ENCODE measurements around the gene PRKAG1. TPM values are rescaled to one million over a fixed set of nuclear protein-coding genes. Genes with fewer than 3 reads are reported as not detected.

Gene PRKAG1
- total RNA-seq, 1 donor from 2014 or later = 51.7 TPM

DNA sequence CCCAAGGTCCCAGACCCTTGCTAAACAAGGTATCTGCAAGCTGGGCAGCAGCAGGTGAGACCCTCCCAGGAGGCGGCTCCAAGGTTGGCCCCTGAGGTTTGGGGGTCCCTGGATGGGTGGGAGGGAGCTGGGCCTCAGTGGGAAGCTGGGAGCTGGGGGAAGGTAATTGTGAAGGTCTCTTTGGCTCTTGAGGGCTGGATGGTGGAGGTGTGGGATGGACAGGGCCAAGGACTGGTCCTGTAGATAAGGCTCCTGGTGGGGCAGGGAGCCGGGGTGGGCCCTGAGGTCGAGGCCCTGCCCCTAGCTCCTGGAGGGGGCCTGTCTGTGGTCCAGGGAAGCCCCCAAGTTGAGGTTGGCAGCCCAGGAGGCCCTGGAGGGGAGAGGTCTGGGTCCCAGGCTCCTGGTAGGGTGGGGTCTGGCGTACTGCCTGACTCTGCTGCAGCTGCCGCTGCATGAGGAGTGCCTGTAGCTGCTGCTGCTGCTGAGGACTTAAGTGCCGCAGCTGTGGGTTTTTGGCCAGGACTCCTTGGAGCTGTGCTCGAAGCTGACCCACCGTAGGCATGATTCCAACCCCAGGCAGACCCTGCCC, 13.1 kb upstream of the PRKAG1 start:
- DNase-seq (ENCODE audit: low spot score) = no peak

- no peak for DNase-seq (ENCODE audit: low spot score)
Measured at GRCh38 chr12:49030714-49031572, 12.4 kb upstream of the PRKAG1 start.

DNA sequence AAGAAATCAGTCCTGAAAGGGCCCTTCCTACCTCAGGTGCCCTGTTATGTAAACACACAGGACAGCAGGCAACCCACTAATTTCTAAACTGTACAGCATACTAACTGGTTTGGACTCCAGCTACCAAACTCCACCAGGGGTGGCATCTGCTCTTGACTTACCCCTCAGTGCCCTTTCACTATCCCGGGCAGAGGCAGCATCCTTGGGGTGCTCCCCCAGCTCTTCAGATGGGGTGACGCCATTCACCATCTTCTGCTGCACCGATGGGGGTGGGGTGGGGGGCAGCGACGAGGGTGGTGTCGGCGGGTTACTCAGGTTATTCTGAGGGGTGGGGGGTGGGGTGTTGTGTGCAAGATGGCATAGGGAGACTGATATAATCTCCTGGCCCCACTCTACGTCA, 11.5 kb upstream of the PRKAG1 start:
- DNase-seq (ENCODE audit: low spot score) = no peak

DNA sequence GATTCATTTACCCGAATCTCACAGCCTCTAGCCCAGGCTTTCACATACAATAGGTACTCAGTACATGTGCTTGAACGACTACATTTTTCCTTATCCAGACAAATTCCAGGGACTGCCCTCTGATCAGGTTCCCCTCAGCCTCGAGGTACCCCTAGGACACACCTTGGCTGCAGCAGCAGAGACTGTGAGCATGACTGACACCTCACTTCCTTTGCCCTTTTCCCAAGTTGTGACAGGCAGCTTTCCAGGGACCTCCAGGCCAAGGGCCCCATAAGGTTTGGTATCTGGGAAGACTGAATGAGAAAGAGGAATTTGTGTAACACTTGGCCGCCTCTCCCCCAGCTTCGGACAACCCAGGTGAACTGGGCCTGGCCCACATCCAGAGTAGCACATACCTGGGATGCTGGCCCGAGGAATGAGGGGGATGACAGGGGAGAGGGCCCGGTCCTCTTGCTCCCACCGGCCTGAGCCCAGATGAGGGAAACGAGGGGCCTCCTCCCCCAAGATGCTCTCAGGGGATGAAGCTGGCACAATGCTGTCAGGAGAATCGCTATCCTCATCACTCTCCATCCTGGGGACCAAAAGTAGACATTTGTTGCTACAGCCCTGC, 10.2 kb upstream of the PRKAG1 start:
- DNase-seq (ENCODE audit: low spot score) = no peak

DNA sequence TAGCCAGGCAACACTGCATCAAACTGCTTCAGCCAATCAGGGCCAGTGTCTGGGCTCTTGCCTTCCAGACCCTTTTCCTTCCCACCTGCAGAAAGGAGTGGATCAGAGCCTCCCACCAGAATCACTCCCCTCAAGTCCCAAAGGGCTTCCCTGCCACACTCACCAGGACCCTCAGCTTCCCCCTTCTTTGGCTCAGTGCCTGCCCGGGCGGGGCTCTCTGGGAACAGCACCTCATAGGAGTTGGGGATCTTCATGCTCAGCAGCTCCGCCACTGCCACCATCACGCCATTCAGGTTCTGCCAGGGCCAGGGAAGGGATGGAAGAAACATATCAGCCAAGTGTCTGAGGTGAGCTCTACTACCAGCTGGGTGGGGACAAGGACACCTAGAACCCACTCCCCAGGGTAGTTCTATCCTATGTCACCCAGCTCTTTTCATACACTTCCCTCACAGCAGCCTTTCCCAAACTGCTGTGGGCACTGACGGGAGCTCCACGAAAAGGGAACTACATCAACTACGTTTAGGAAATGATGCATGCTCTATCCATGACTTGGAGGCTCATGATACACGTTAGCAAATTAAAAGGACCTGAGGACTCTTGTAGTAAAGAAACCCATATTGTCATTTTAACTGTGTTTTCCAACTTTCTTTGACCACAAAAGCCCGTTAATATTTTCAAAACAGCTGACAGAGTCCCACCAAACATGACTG, 9.4 kb upstream of the PRKAG1 start:
- DNase-seq (ENCODE audit: low spot score) = no peak

GRCh38 chr12:49026678-49027480, 8.3 kb upstream of the PRKAG1 start:
- no peak for DNase-seq (ENCODE audit: low spot score)

- no peak for DNase-seq (ENCODE audit: low spot score)
Measured at GRCh38 chr12:49026101-49026500, 7.5 kb upstream of the PRKAG1 start.

GRCh38 chr12:49025463-49025862, 6.9 kb upstream of the PRKAG1 start:
- no peak for DNase-seq (ENCODE audit: low spot score)

DNA sequence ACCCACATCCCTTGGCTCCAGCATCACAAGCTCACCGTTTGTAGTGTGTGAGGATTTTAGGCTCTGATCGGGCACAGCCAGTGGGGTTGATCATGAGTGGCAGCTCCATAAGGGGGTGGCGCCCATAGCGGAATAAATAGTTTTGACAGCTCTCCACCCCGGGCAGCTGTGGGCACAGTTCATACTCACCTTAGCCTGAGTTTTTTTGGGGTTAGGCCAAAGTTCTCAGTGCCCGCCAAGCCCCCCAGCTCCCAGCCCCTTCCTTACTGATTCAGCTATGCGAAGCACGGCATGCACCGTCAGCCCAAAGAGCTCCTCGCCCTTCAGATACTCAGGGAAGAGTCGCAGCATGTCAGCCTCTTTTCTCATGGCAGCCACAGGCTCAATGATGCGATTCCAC, 6.0 kb upstream of the PRKAG1 start:
- DNase-seq (ENCODE audit: low spot score) = no peak

DNA sequence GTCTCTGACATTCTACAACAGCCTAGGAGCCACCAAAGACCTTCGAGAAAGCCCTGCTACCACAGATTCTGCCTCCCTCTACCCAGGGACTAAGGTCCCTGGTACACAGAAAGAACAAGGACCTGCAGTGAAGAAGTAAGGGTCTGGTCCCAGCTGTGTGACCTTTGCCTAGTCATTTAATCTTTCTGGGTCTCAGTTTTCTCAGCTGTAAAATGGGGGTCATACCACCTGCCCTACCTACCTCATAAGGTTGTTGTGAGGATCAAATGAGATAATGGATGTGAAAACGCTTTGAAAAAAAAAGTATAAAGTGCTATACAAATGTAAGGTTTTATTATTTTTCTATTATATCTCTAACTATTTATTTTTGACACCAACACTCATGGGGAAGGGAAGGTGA, 5.2 kb upstream of the PRKAG1 start:
- no peak for DNase-seq (ENCODE audit: low spot score)

DNA sequence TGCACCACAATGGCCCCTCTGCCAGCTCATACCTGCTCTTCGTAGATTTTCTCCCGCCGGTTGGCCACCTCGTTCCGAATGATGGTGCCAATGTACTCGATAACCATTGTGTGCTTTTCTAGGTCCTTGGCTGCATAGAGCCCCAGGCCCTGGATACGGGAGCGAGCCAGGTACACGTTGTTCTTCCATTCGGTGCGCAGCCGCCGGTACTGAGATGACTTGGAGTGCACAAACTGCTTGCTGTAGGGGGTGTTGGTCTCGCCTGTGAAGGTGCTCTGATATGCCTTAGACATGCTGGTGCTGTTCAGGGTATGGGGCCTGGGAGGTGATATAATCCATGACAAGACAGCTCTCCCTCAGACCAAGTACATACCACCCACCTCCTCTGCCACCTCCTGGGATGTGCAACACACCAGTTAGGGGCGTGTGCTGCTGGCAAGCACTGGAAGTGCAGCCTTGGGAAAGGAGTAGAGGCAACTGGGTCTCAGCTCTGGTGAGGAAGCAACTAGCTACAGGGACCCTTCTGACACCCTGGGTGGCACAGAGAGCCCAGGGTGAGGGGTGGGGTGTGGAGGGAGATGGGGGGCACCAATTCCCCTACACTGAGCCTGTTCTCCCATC, 4.1 kb upstream of the PRKAG1 start:
- DNase-seq (ENCODE audit: low spot score) = no peak

DNA sequence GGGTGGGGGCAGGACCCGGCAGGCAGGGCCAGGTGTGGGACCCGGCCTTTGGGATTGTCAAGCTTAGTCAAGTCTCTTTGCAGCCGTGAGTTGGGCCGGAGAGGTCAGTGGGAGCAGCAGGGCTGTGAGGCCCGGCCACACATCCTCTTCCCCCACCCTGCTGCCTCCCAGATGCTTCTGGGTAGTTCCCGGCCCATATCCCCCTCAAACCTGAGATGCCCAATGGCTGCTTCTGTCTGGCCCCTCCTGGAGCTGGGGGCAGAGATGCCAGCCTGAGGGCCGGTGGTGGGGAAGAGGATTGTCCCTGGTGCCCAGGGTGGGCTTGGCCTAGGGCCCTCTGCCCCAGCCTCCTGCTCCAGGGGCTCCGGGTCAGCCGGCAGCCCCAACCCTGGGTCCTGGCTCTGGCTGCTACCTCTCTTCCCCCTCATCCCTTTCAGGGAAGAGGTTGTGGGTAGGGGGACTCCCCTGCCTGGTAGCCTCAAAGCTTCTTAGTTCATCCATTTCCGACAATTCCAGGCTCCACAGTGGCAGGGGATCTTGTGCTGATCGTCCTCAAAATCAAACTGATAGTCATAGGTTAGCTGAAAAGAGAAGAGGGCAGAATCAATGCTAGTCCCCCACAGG, 2.8 kb upstream of the PRKAG1 start:
- no peak for DNase-seq (ENCODE audit: low spot score)

DNA sequence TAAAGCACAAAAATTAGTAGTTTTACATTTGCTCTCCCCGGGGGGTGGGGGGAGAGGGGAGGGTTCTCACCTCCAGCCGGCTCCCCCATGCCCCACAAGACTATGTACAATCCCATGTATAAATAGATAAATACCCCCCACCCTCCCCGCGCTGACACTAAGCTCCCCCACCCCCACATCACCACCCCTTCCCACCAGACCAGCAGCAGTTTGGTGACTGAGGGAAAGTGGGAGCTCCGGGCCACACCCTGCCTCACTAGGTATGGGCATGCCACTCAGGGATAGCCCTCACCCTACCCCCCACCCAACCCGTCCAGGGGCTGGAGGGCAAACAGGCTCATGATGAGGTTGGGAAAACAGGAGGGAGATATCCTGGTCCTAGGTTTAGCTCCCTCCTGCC, 1.9 kb upstream of the PRKAG1 start:
- DNase-seq (ENCODE audit: low spot score) = no peak

DNA sequence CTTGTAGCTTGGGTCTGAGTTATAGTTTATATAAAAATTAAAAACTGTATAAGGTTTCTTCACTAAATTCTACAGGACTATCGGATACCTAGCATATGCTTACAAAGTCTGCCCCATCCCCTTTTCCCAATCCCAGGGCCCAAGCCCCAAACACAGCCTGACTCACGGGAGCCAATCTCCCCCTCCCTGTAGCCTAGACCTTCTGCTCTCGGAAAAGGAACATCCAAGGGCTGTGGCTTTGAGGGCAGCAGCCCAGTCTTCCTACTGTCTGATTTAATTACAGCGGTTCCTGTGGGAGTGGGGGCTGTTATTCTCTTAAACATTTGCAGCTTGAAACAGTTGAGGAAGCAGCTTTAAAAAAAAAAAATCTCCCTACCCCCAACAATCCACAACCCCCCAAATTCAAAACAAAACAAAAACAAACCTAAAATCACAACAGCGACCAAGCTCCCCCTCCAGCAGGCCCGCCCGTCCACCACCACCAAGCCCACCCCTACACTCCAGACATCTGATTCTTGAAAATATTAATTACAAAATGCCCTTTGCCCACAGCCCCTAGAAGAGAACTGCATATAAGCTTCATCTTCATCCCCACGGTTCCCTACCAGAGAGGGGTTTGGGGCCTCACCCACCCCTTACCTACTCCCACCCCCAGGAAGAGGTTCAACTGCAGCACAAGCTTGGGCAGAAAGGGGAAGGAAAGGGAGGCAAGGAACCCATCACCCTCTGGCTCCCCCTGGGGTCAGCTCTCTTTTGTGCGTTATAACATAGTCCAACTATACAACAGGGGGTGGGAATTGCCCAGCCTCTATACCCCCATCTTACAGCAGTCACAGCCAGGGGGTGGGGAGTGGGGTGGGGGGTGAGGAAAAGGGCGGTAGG, 1.1 kb upstream of the PRKAG1 start:
- no peak for DNase-seq (ENCODE audit: low spot score)

DNA sequence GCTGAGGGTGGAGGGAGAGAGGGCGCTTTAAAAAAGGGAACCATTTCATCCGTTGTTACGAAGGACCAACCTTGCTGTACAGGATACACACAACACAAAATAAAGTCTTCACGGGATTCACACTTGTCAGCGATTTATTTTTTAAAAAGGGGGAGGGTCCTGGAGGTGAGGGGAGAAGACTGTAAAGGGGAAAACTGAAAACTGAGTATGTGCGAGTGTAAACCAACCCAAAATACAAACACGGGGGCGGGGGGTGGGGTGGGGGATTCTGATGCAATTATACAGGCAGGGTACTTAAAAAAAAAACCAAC, 499 bp upstream of the PRKAG1 start:
- no peak for DNase-seq (ENCODE audit: low spot score)

DNA sequence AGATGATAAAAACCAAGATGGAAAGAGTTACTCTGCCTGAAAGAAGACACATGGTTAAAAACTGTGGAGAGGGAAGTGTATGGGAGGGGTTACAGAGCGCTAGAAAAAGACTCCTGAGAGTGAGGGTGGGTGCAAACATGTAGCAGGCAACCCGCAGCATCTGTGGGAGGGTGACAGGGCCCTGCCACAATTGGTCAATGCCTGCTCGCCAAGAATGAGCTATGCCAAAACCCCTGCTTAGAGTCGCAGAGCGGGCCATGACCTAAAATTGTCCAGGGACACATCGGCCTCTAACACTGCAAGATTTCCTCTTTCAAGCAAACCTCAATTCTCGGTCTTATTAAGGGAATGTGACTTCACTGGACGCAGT, 700 bp downstream of the PRKAG1 start:
- DNase-seq (ENCODE audit: low spot score) = no peak

GRCh38 chr12:49015196-49015595, 3.4 kb downstream of the PRKAG1 start:
- DNase-seq (ENCODE audit: low spot score) = no peak

GRCh38 chr12:49014547-49014946, 4.0 kb downstream of the PRKAG1 start:
- no peak for DNase-seq (ENCODE audit: low spot score)

DNA sequence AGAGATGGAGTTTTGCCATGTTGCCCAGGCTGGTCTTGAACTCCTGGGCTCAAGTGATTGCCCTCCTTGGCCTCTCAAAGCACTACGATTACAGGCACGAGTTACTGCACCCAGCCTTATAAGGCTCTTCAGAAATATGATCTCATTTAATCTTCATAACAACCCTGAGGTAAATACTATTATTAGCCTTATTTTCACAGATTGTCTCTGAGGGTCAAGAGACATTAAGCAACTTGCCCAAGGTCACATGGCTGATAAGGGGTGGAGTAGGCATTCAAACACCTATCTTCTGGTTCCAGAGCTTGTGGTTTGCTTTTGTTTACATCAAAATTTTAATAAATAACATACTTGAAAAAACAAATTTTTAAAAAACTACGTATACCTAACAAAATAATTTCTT, 5.1 kb downstream of the PRKAG1 start:
- no peak for DNase-seq (ENCODE audit: low spot score)

DNA sequence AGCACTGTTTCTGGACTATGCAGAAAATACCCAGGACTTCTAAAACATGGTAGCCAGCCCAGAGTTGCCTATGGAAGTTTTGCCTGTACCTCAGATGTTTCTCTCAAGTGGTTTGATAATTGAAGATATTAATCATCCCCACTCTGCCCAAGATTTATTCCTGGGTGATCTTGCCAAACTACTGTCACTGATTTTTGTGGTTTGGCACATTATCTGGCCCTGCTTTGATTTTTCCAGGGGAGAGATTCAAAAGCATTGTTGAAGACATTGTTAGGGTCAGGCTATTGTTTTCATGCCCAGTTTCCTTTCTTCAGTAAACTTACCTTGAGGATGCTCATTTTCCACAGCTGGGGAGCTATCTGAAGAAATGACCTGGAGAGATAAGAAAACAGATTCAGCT, 5.8 kb downstream of the PRKAG1 start:
- DNase-seq (ENCODE audit: low spot score) = no peak
